Spleen (tissue), 3 donors: ENCODE data around the gene CD163L1.

Experiments used
- POLR2A ChIP-seq, 3 donors: fragments of 450-650 bp; IDR thresholded peaks; one replicate each; pipeline ENCODE4 v1.5.1; 2017; ENCODE audit warnings: antibody characterized with exemption in 3 of 3, mild to moderate bottlenecking in 1 of 3
- POLR2AphosphoS5 ChIP-seq, 3 donors: sonication (generic); formaldehyde crosslinking; IDR thresholded peaks; one replicate each; pipeline ENCODE4 v1.5.1; 2017; ENCODE audit warnings: antibody characterized with exemption in 3 of 3

GRCh38 chr12:7351177-7351576 is 92.8 kb downstream of the CD163L1 start:
- TF ChIP-seq POLR2A (IDR thresholded peaks at IDR 0.05), result no peak
- TF ChIP-seq POLR2AphosphoS5 (IDR thresholded peaks at IDR 0.05), result no peak
